ENCODE results near the gene ADGRL4. TPM values are rescaled to one million over a fixed set of nuclear protein-coding genes. Genes with fewer than 3 reads are reported as not detected.

Gene ADGRL4
- total RNA-seq, 1 donor from 2014 or later: 73.5 TPM

- Histone ChIP-seq H3K4me3 (no peak overlapping the region), H3K36me3 (no peaks in the 10 kb centered on the region), H3K4me1 (no peaks in the 10 kb centered on the region), H3K9me3 (no peaks in the 10 kb centered on the region), H3K27ac (no peak overlapping the region), H3K27me3 (no peaks in the 10 kb centered on the region)
- no peak for DNase-seq (ENCODE audit: low spot score in 2 of 2)
- no peak for TF ChIP-seq CTCF (IDR thresholded peaks at IDR 0.05)
- intact Hi-C loops (cut with DNase I): no loop called here
Measured at GRCh38 chr1:78902641-78903040, 103.9 kb downstream of the ADGRL4 start.

- H3K4me3 ChIP-seq: no peak overlapping the region
- intact Hi-C loops (cut with DNase I): no loop called here
Measured at GRCh38 chr1:78894811-78895210, 111.7 kb downstream of the ADGRL4 start.

GRCh38 chr1:78892260-78892840 lies 114.2 kb downstream of the ADGRL4 start:
- no peak for DNase-seq (ENCODE audit: low spot score in 2 of 2)
- H3K4me3 ChIP-seq: no peak overlapping the region
- no peaks in the 10 kb centered on the region for H3K27me3 ChIP-seq
- H3K27ac ChIP-seq: no peak overlapping the region
- H3K9me3 ChIP-seq: no peaks in the 10 kb centered on the region
- intact Hi-C loops (cut with DNase I): no loop called here
- H3K4me1 ChIP-seq: no peaks in the 10 kb centered on the region
- H3K36me3 ChIP-seq: no peaks in the 10 kb centered on the region
- no peak for TF ChIP-seq CTCF (IDR thresholded peaks at IDR 0.05)

More at GRCh38 chr1:78894811-78895210, 111.7 kb downstream of the ADGRL4 start:
- no peak for DNase-seq (ENCODE audit: low spot score in 2 of 2)
- Histone ChIP-seq H3K4me1 (no peaks in the 10 kb centered on the region), H3K9me3 (no peaks in the 10 kb centered on the region), H3K27ac (no peak overlapping the region), H3K27me3 (no peaks in the 10 kb centered on the region), H3K36me3 (no peaks in the 10 kb centered on the region)
- no peak for TF ChIP-seq CTCF (IDR thresholded peaks at IDR 0.05)

GRCh38 chr1:78887458-78887857 lies 119.1 kb downstream of the ADGRL4 start:
- no peak overlapping the region for H3K4me3 ChIP-seq
- no peak for TF ChIP-seq CTCF (IDR thresholded peaks at IDR 0.05)
- intact Hi-C loops (cut with DNase I): no loop called here

GRCh38 chr1:78884685-78885452 lies 121.7 kb downstream of the ADGRL4 start:
- no peaks in the 10 kb centered on the region for H3K4me1 ChIP-seq
- no peak for DNase-seq (ENCODE audit: low spot score in 2 of 2)
- intact Hi-C loops (cut with DNase I): no loop called here
- TF ChIP-seq CTCF (IDR thresholded peaks at IDR 0.05): no peak
- no peaks in the 10 kb centered on the region for H3K36me3 ChIP-seq
- no peaks in the 10 kb centered on the region for H3K9me3 ChIP-seq
- no peak overlapping the region for H3K27ac ChIP-seq
- no peak overlapping the region for H3K4me3 ChIP-seq
- no peaks in the 10 kb centered on the region for H3K27me3 ChIP-seq

More at GRCh38 chr1:78887458-78887857, 119.1 kb downstream of the ADGRL4 start:
- Histone ChIP-seq H3K4me1 (no peaks in the 10 kb centered on the region), H3K36me3 (no peaks in the 10 kb centered on the region), H3K9me3 (no peaks in the 10 kb centered on the region), H3K27me3 (no peaks in the 10 kb centered on the region), H3K27ac (no peak overlapping the region)
- no peak for DNase-seq (ENCODE audit: low spot score in 2 of 2)

Measured in ascending aorta (tissue), 2 donors.